Tibial artery (tissue), 4 donors: ENCODE data around the gene NPNT.

Experiments used
- DNase-seq, 2 donors: peaks; one replicate each; pipeline ENCODE4 v3.0.0-alpha.2; 2019
- H3K27ac ChIP-seq, 2 donors: fragments of 200-600 bp; sonication (generic) in 1 of 2; 1 replicate in 1 of 2; 2 replicates in 1 of 2; pipeline ENCODE4 v1.5.1; 2018 to 2019; ENCODE audit warnings: mild to moderate bottlenecking in 1 of 2
- H3K27me3 ChIP-seq, 2 donors: fragments of 200-600 bp; sonication (generic) in 1 of 2; one replicate each; pipeline versions ENCODE4 v1.5.1 to v1.6.0; 2016 to 2019
- H3K36me3 ChIP-seq, 3 donors: fragments of 200-600 bp; sonication (generic) in 2 of 3; one replicate each; pipeline ENCODE4 v1.5.1; 2016 to 2019; ENCODE audit warnings: mild to moderate bottlenecking in 2 of 3
- H3K4me1 ChIP-seq, 4 donors: fragments of 200-600 bp; sonication (generic) in 2 of 4; 1 replicate in 3 of 4; 2 replicates in 1 of 4; pipeline ENCODE4 v1.5.1; 2016 to 2019
- H3K4me3 ChIP-seq, 2 donors: fragments of 200-600 bp; sonication (generic) in 1 of 2; 1 replicate in 1 of 2; 2 replicates in 1 of 2; pipeline ENCODE4 v1.5.1; 2018 to 2019; ENCODE audit warnings: mild to moderate bottlenecking in 2 of 2
- H3K9me3 ChIP-seq, 3 donors: fragments of 200-600 bp; sonication (generic) in 1 of 3; one replicate each; pipeline ENCODE4 v1.5.1; 2016 to 2019
- intact Hi-C: fragments of 100-400 bp; cut with DNase I; formaldehyde crosslinking; loops from one replicate; pipeline ENCODE4 v1.15.0; 2023; ENCODE audit warnings: low total_unique reads
- TF ChIP-seq, protein P1 (sequence below), 2 experiments: fragments of 200-600 bp in 1 of 2; fragments of 450-650 bp in 1 of 2; IDR thresholded peaks; one replicate each; pipeline ENCODE4 v1.5.1; 2017 to 2019; ENCODE audit warnings: antibody characterized with exemption in 2 of 2, mild to moderate bottlenecking in 1 of 2, moderate library complexity in 1 of 2

Gene NPNT

DNA sequence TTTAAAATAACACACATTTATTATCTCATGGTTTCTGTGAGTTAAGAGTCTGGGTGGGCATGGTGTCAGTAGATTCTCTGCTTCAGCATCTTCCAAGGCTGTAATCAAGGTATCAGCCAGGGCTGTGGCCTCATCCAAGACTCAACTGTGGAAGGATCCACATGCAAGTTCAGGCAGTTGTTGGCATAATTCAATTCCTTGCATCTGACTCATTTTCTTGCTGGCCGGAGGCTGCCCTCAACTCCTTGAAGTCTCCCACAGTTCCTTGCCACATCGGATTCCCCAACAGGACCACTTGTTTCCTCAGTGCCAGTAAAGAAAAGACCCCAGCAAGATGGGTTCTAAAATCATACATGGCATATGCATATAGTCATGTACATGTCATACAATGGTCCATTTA, 93.4 kb downstream of the NPNT start:
- Histone ChIP-seq H3K4me1 (peaks cover 0 to 28% (median 19%) of the 10 kb centered on the region in 4 donors), H3K27me3 (no peaks in the 10 kb centered on the region), H3K36me3 (no peaks in the 10 kb centered on the region), H3K9me3 (no peaks in the 10 kb centered on the region), H3K4me3 (no peak overlapping the region), H3K27ac (no peak overlapping the region)
- no peak for DNase-seq
- TF ChIP-seq, protein P1, sequence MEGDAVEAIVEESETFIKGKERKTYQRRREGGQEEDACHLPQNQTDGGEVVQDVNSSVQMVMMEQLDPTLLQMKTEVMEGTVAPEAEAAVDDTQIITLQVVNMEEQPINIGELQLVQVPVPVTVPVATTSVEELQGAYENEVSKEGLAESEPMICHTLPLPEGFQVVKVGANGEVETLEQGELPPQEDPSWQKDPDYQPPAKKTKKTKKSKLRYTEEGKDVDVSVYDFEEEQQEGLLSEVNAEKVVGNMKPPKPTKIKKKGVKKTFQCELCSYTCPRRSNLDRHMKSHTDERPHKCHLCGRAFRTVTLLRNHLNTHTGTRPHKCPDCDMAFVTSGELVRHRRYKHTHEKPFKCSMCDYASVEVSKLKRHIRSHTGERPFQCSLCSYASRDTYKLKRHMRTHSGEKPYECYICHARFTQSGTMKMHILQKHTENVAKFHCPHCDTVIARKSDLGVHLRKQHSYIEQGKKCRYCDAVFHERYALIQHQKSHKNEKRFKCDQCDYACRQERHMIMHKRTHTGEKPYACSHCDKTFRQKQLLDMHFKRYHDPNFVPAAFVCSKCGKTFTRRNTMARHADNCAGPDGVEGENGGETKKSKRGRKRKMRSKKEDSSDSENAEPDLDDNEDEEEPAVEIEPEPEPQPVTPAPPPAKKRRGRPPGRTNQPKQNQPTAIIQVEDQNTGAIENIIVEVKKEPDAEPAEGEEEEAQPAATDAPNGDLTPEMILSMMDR (IDR thresholded peaks at IDR 0.05), result no peak
- intact Hi-C loops, result no loop called here

DNA sequence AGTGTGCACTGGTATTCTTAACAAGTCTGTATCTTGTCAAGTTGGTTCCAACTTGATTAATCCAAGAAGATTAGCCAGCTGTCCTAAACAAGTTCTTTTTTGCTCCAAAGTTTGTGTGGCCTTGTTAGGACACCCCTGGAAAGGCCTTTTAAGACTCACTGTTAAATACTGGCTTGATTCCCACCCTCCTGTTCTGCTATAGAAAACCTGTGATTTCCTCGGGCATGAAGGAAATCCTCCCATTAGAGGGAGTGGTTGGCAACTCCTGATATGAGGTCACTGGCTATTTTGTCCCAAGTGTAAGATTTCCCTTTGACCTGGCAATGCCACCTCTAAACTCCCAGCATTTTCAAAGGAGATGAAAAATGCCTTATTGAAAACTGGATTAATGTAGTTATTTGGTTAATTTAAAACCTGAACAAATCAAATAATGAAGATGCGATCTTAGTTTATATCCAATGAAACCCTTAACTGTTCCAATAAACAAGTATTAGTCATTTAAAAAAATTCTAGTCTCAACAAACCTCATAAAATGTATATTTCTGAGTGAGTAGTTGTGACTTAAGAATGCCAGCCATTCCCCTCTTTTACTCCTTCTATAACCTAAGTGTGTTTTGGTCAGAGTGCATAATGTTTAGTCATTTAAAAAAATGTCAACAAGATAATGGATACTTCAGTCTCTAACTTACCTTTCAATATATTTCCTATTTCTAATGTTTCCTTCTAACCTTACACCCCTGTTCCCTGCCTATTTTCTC, 94.4 kb downstream of the NPNT start:
- TF ChIP-seq, protein P1 (IDR thresholded peaks at IDR 0.05), result no peak
- H3K27ac ChIP-seq, result peak overlapping the region in 1 of 2 donors; percentile 44
- DNase-seq, result no peak

DNA sequence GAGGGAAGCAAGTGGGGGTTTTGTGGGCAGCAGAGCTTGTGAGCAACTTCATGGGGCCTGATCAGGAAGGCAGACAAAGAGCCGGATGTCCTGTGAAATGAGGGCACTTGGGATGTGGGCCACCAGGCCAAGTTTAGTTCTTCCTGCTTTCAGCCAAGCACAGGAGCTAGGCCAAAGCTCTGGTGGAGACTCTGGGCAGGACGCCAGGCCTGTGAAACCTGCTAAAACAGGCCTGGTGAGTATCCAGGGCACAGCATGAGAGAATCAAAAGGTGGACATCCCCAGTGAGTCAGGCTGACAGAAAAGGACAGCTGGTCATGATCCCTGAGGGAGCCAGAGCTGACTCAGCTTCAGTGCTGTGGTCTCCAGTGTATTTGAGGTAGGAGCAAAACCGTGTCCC, 95.7 kb downstream of the NPNT start:
- TF ChIP-seq, protein P1 (IDR thresholded peaks at IDR 0.05), result no peak
- H3K27me3 ChIP-seq, result no peaks in the 10 kb centered on the region
- peaks cover 0 to 28% (median 19%) of the 10 kb centered on the region in 4 donors for H3K4me1 ChIP-seq
- intact Hi-C loops, result no loop called here
- H3K36me3 ChIP-seq, result no peaks in the 10 kb centered on the region
- H3K27ac ChIP-seq, result peak overlapping the region; percentile 7 to 44
- H3K4me3 ChIP-seq, result no peak overlapping the region
- no peaks in the 10 kb centered on the region for H3K9me3 ChIP-seq
- DNase-seq, result peak; percentile 62 to 88

More for the DNA sequence above, 94.4 kb downstream of the NPNT start:
- H3K4me3 ChIP-seq, result no peak overlapping the region
- H3K4me1 ChIP-seq, result peaks cover 0 to 28% (median 19%) of the 10 kb centered on the region in 4 donors
- H3K27me3 ChIP-seq, result no peaks in the 10 kb centered on the region
- intact Hi-C loops, result no loop called here
- no peaks in the 10 kb centered on the region for H3K9me3 ChIP-seq
- no peaks in the 10 kb centered on the region for H3K36me3 ChIP-seq

DNA sequence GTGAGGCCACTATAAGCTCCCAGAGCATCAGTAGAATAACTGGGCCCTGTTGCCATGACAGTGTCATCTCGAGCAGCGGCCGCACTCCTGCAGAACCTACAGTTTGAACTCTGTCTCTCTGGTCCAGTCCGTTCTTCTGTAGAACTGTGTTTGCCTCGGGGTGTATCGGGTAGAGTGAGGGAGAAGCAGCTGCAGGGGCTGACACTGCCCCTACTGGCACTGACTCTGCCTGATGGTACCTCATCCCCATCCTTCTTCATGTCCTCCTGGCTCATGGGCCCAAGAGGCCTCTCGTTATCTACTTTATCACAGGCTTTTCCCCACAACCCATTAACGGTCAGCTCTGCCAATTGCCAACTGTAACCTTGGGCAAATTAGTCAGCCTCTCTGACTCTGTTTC, 96.5 kb downstream of the NPNT start:
- H3K27me3 ChIP-seq, result no peaks in the 10 kb centered on the region
- peak overlapping the region in 1 of 2 donors; percentile 44 for H3K27ac ChIP-seq
- H3K4me1 ChIP-seq, result peaks cover 0 to 28% (median 19%) of the 10 kb centered on the region in 4 donors
- no peak overlapping the region for H3K4me3 ChIP-seq
- TF ChIP-seq, protein P1 (IDR thresholded peaks at IDR 0.05), result no peak
- H3K36me3 ChIP-seq, result no peaks in the 10 kb centered on the region
- intact Hi-C loops, result no loop called here
- no peaks in the 10 kb centered on the region for H3K9me3 ChIP-seq
- DNase-seq, result no peak

DNA sequence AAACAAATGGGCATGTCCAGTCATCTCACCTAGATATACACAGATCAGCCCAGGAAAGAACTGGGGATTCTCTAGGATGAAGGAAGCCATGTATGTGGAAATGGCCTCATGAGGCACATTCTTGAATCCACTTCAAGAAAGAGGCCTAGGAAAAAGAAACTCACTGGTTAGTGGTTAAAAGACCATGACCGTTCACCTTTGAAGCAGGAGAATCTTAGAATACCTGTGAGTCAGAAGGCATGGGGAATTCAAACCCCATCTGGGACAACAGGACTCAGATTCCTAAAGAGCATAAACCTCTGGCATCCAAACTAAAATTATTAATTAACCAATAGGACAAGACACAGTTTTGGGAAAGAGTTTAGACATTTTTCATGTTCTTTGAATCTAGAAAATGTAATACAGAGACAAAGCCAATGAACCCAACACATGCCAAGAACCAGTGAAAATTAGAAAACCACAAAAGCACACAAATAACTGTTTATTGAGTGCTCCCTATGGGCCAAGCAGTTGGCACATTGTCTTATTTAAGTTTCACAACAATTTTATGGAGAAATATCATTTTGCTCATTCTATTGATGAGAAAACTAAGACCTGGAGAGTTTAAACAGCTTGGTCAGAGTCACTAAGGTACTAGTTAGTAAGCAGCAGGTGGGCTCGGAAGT, 97.5 kb downstream of the NPNT start:
- TF ChIP-seq, protein P1 (IDR thresholded peaks at IDR 0.05), result no peak
- no peak for DNase-seq
- Histone ChIP-seq H3K36me3 (no peaks in the 10 kb centered on the region), H3K4me1 (peaks cover 0 to 28% (median 19%) of the 10 kb centered on the region in 4 donors), H3K9me3 (no peaks in the 10 kb centered on the region), H3K4me3 (no peak overlapping the region), H3K27ac (no peak overlapping the region), H3K27me3 (no peaks in the 10 kb centered on the region)
- intact Hi-C loops, result no loop called here
